Fibroblast of lung (primary cell): Measurements from ENCODE around the gene TNFSF9. TPM values are rescaled to one million over a fixed set of nuclear protein-coding genes. Genes with fewer than 3 reads are reported as not detected.

Experiments used
- DNase-seq, 2 donors: peaks; one replicate each; pipeline versions ENCODE4 v3.0.0 to v3.0.0-alpha.2; 2010; ENCODE audit warnings: low read depth in 2 of 2
- H2AFZ ChIP-seq: 2 replicates; pipeline ENCODE4 v1.5.1; 2012; ENCODE audit warnings: low read length, control low read depth, inconsistent platforms
- H3K27ac ChIP-seq: 2 replicates; pipeline ENCODE4 v1.5.1; 2011; ENCODE audit warnings: low read length, control low read depth; ENCODE audit not compliant: insufficient read depth
- H3K27me3 ChIP-seq: 2 replicates; pipeline ENCODE4 v1.5.1; 2011; ENCODE audit warnings: mild to moderate bottlenecking, low read length; ENCODE audit not compliant: control insufficient read depth, insufficient read depth
- H3K36me3 ChIP-seq: 2 replicates; pipeline ENCODE4 v1.5.1; 2011; ENCODE audit warnings: low read length; ENCODE audit not compliant: control insufficient read depth, insufficient read depth
- H3K4me1 ChIP-seq: 2 replicates; pipeline ENCODE4 v1.5.1; 2011; ENCODE audit warnings: low read length; ENCODE audit not compliant: control insufficient read depth, insufficient read depth; ENCODE audit errors: extremely low read depth
- H3K4me2 ChIP-seq: 2 replicates; pipeline ENCODE4 v1.5.1; 2011; ENCODE audit warnings: low read length, control low read depth; ENCODE audit not compliant: insufficient read depth; ENCODE audit errors: extremely low read depth
- H3K4me3 ChIP-seq, 4 experiments: fragments of 200-600 bp in 1 of 4; sonication (generic) in 1 of 4; replicated peaks in 1 of 4; 2 replicates each; pipeline ENCODE4 v1.5.1; 2011 to 2016; ENCODE audit warnings: low read length in 4 of 4, low read depth in 3 of 4, mild to moderate bottlenecking in 3 of 4, control low read depth in 2 of 4, inconsistent platforms in 1 of 4, mixed read lengths in 1 of 4; ENCODE audit not compliant: insufficient read depth in 1 of 4; ENCODE audit errors: control extremely low read depth in 1 of 4
- H3K79me2 ChIP-seq: 2 replicates; pipeline ENCODE4 v1.5.1; 2012; ENCODE audit warnings: mild to moderate bottlenecking, low read length, inconsistent platforms; ENCODE audit not compliant: control insufficient read depth, insufficient read depth
- H3K9ac ChIP-seq: 2 replicates; pipeline ENCODE4 v1.5.1; 2011; ENCODE audit warnings: mild to moderate bottlenecking, low read length, control low read depth; ENCODE audit not compliant: insufficient read depth
- H3K9me3 ChIP-seq: 2 replicates; pipeline ENCODE4 v1.5.1; 2012; ENCODE audit warnings: low read depth, low read length; ENCODE audit not compliant: control insufficient read depth, insufficient read depth
- H4K20me1 ChIP-seq: 2 replicates; pipeline ENCODE4 v1.5.1; 2011; ENCODE audit warnings: low read length; ENCODE audit not compliant: control insufficient read depth, insufficient read depth; ENCODE audit errors: extremely low read depth
- EZH2 ChIP-seq: IDR thresholded peaks from 2 replicates; pipeline ENCODE4 v1.5.1; 2012; ENCODE audit warnings: low read length, control low read depth, mild to moderate bottlenecking; ENCODE audit errors: missing control alignments
- polyA plus RNA-seq, 2 donors: library from polyadenylated mRNA; depleted of rRNA in 1 of 2; stranded (reverse) in 1 of 2; unstranded in 1 of 2; fragments of >200 nt; gene quantifications; 2 replicates each; pipeline ENCODE4 v1.2.1, GENCODE V29; 2011 to 2012; ENCODE audit warnings: missing spikeins in 1 of 2
- total RNA-seq: library from RNA; depleted of rRNA; stranded (reverse); fragments of >200 nt; gene quantifications from 2 replicates; pipeline ENCODE4 v1.2.1, GENCODE V29; 2014
- TF ChIP-seq, protein P1 (sequence below), 2 donors: IDR thresholded peaks in 1 of 2; conservative IDR thresholded peaks in 1 of 2; 1 replicate in 1 of 2; 2 replicates in 1 of 2; pipeline ENCODE4 v1.5.1; 2011 to 2012; ENCODE audit warnings: low read length in 2 of 2, control low read depth in 1 of 2, inconsistent platforms in 1 of 2, low read depth in 1 of 2, mild to moderate bottlenecking in 1 of 2

TNFSF9 gene
- total and polyA plus RNA-seq, 2 donors (not counting 1 experiment from before 2014, with no cell fraction given): 0.22 to 0.66 TPM

DNA sequence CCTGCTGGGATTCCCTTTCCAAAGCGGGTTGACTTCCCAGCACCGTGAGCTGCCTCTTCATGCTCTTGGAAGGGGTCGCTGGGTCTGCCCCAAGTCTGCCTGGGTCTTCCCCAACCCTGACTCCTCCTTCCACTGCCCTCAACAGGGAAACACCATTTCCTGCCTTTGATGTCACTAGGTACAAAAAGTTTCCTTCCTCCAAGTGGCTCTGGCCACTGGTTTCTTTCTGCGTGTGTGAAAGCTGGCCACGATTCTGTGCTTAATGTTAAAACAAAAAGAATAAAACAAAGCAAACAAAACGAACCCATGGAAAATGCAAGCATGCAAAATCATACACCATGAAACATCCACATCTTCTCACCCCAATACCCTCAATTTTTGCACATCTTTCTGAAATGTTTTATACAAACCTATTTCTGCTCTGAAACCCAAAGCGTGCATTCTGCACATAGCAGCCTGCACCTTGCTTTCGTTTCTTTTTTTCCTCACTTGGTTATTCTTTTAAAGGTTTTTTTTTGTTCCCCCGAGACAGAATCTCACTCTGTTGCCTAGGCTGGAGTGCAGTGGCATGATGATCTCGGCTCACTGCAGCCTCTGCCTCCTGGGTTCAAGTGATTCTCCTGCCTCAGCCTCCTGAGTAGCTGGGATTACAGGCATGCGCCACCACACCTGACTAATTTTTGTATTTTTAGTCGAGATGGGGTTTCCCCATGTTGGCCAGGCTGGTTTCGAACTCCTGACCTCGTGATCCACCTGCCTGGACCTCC, 12.5 kb upstream of the TNFSF9 start:
- H3K4me3 ChIP-seq: no peak overlapping the region
- H4K20me1 ChIP-seq: no peaks in the 10 kb centered on the region
- TF ChIP-seq EZH2: no peak
- no peaks in the 10 kb centered on the region for H3K36me3 ChIP-seq
- H3K4me2 ChIP-seq: no peak overlapping the region
- no peak overlapping the region for H3K27ac ChIP-seq
- no peaks in the 10 kb centered on the region for H3K4me1 ChIP-seq
- H3K9ac ChIP-seq: no peak overlapping the region
- H2AFZ ChIP-seq: no peak overlapping the region
- H3K9me3 ChIP-seq: no peaks in the 10 kb centered on the region
- no peaks in the 10 kb centered on the region for H3K27me3 ChIP-seq
- DNase-seq: no peak
- H3K79me2 ChIP-seq: no peaks in the 10 kb centered on the region

DNA sequence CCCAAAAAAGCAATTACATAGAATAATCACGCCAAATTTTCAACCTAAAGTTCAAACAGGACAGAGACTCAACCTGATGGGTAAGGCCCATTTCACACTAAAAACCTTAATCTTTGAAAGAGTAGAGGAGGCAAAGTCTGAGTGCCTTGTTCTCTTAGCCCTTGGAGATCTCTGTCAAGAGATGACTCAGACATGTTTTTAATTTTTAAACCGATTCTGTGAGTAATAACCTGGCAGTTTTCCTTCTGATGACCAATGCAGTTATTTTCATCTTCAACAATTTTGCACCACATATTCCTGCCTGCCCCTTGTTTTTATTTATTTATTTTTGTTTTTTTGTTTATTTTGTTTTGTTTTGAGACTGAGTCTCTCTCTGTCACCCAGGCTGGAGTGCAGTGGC, 11.5 kb upstream of the TNFSF9 start:
- no peaks in the 10 kb centered on the region for H3K79me2 ChIP-seq
- no peak overlapping the region for H3K27ac ChIP-seq
- H3K27me3 ChIP-seq: no peaks in the 10 kb centered on the region
- no peak overlapping the region for H3K4me3 ChIP-seq
- H3K9ac ChIP-seq: no peak overlapping the region
- H3K36me3 ChIP-seq: no peaks in the 10 kb centered on the region
- TF ChIP-seq EZH2: no peak
- TF ChIP-seq, protein P1, sequence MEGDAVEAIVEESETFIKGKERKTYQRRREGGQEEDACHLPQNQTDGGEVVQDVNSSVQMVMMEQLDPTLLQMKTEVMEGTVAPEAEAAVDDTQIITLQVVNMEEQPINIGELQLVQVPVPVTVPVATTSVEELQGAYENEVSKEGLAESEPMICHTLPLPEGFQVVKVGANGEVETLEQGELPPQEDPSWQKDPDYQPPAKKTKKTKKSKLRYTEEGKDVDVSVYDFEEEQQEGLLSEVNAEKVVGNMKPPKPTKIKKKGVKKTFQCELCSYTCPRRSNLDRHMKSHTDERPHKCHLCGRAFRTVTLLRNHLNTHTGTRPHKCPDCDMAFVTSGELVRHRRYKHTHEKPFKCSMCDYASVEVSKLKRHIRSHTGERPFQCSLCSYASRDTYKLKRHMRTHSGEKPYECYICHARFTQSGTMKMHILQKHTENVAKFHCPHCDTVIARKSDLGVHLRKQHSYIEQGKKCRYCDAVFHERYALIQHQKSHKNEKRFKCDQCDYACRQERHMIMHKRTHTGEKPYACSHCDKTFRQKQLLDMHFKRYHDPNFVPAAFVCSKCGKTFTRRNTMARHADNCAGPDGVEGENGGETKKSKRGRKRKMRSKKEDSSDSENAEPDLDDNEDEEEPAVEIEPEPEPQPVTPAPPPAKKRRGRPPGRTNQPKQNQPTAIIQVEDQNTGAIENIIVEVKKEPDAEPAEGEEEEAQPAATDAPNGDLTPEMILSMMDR (conservative IDR thresholded peaks at IDR 0.05 in 1 of 2, IDR thresholded peaks at IDR 0.05 in 1 of 2; ENCODE audit: low read depth in 1 of 2, low read length in 2 of 2): no peak
- no peak overlapping the region for H2AFZ ChIP-seq
- H3K4me2 ChIP-seq: no peak overlapping the region
- DNase-seq: peak; percentile 74 to 81
- no peaks in the 10 kb centered on the region for H4K20me1 ChIP-seq
- no peaks in the 10 kb centered on the region for H3K4me1 ChIP-seq
- H3K9me3 ChIP-seq: no peaks in the 10 kb centered on the region

DNA sequence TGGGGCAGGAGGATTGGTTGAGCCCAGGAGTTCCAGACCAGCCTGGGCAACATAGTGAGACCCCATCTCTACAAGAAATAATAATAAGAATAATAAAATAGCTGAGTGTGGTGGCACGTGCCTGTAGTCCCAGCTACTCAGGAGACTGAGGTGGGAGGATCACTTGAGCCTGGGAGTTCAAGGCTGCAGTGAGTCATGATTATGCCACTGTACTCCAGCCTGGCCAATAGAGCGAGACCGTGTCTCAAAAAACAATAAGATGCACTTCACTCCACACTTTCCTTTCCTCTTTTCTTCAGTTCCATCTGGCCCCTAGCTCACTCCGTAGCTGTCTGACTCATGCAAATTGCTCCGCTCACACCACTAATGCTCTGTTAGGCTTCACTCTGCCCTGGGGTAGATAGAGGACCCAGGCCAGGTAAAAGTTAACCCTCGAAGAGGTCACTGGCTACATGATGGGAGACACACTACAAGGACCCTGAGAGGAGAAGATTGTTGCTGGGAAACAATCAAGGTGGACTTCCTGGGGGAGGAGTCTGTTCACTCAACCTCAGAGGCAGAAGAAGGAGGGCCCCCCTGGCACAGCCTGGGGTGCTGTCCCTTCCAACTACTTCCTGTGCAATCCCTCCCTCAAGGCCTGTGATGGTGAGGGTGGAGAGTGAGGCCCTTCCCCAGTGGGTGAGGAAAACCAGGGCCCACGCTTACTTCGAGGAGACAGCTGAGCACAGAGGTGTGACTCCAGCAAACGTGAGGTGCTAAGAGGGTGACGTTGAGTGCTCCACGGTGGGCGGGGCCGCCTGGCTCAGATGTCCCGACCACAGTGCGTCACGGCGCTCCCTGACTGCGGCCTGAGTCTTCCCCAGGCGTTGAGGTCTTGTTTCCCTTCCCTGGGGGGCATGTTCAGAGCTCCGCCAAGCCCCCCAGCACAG, 8.8 kb upstream of the TNFSF9 start:
- Histone ChIP-seq H4K20me1 (no peaks in the 10 kb centered on the region), H3K36me3 (no peaks in the 10 kb centered on the region), H3K9ac (no peak overlapping the region), H3K27ac (no peak overlapping the region), H2AFZ (no peak overlapping the region), H3K79me2 (no peaks in the 10 kb centered on the region), H3K27me3 (no peaks in the 10 kb centered on the region), H3K4me2 (no peak overlapping the region), H3K9me3 (no peaks in the 10 kb centered on the region), H3K4me1 (no peaks in the 10 kb centered on the region), H3K4me3 (no peak overlapping the region)
- peak in 1 of 2 donors; percentile 42 for DNase-seq
- no peak for TF ChIP-seq EZH2
- TF ChIP-seq, protein P1 (conservative IDR thresholded peaks at IDR 0.05 in 1 of 2, IDR thresholded peaks at IDR 0.05 in 1 of 2; ENCODE audit: low read depth in 1 of 2, low read length in 2 of 2): no peak
